Measurements from ENCODE around the gene RPRD2.
"Not testable (repeated sequence)": the region's sequence is repeated elsewhere in the genome, so short reads cannot be mapped to it uniquely, and the experiment has no call there.

RPRD2 gene

GRCh38 chr1:150363426-150364230, at the start of gene RPRD2:
Gene RPRD2, plus strand, starts transcription at chr1:150364147. Its CDS starts 568 bp downstream, at chr1:150364715.
- DNase-seq = peak; percentile 100

DNA sequence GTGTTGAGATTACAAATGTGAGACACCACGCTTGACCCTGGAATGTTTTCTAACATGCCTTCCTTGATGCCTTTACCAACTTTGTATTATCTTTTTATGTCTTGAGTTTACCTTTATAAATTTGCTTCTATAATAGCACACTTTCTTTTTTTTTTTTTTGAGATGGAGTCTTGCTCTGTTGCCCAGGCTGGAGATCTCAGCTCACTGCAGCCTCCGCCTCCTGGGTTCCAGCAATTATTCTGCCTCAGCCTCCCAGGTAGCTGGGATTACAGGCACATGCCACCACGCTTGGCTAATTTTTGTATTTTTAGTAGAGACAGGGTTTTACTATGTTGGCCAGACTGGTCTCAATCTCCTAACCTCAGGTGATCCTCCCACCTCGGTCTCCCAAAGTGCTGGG, 49.3 kb upstream of the RPRD2 start:
- not testable (repeated sequence) for DNase-seq

DNA sequence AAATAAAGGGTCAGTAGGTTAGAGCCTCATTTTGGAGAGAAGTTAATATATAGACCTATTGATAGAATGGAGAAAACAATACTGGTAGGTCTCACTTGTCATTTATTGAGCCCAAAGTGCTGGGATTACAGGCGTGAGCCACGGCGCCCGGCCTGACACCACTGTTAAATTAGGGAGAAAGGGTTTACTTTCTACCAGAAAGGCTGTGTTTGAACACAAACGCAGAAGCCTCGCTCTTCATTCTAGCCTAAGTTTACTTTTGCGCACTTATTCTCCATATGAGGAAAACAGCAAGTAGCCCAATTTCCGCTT, 43.3 kb upstream of the RPRD2 start:
- peak; percentile 48 for DNase-seq

DNA sequence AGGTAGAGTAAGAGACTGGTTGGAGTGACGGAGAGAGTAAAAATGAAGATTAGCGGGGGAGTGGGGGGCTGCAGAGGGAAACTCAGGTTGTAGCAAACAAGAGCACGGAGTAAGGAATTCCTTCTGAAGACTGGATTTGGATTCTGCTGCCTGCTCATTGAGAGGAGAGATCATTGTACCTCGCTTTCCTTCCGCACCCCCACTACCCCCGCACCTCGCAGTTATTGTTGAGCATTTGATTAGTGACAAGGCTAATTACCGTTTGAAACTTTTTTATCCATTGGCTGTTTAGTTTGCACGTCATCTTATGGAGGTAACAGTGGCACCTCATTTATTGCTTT, 42.2 kb upstream of the RPRD2 start:
- no peak for DNase-seq

DNA sequence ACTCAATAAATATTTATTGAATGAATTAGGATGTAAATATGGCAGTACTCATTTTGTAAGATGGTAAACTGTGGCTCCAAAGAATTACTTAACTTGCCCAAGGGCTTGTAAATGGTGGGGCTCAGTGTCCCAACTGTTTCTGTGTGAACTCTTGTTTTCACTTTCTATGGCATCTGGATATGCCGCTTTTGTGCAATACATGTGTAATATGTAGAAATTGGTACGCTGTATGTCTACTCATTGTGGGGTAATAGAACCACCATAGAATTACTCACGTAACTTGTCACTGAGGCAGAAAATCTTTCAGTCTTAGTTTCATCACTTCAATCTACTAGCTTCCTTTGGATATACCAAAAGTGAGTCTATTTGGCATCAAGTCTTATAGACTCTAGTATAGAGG, 41.6 kb upstream of the RPRD2 start:
- no peak for DNase-seq

DNA sequence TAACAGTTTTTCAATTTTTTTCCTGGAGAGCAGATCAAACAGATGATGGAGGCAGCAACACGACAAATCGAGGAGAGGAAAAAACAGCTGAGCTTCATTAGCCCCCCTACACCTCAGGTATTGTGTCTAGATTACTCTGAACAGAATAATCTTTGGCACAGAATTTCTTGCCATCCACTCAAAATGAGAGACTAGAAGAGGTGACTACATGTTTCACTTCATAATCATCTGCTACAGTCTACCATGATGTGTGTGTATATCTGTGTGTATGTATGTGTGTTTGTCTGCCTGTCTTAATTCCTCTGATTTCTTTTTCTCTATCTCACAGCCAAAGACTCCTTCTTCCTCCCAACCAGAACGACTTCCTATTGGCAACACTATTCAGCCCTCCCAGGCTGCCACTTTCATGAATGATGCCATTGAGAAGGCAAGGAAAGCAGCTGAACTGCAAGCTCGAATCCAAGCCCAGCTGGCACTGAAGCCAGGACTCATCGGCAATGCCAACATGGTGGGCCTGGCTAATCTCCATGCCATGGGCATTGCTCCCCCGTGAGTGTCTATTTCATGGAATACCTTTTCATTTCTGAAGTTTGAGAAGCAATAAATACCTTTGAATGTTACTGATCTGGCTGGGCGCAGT, 31.2 kb upstream of the RPRD2 start:
- DNase-seq = no peak

- no peak for DNase-seq
These were observed 17.6 kb upstream of the RPRD2 start for GRCh38 chr1:150346316-150346715.

GRCh38 chr1:150352866-150353265, 11.1 kb upstream of the RPRD2 start:
- DNase-seq = no peak

DNA sequence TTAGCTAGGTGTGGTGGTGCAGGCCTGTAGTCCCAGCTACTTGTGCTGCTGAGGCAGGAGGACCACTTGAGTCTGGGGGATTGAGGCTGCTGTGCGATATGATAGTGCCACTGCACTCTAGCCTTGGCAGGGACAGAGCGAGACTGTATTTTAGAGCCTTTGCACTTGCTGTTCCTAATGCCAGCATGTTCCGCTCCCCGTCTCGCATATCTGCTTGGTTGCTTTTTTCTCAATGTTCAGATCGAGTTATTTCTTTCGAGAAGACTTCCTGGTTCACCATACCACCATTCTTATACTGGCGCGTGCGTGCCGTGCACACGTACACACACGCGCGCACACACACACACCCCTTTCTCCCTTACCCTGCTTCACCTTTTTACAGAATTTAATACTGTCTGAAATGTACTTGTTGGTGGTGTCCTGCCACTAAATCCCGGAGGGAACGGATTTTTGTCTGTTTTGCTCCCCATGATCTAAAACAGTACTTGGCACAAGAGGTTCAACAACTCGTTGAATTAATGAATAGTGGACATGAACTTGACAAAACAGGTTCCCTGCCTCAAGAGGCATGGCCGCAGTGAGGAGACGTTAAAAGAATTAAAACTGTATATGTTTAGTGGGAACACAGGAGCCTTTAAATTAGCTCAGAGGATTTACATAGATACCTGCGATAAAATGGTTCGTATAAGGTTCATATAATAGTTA, 1.1 kb upstream of the RPRD2 start:
- peak; percentile 83 for DNase-seq

- DNase-seq = peak; percentile 91
These were observed 470 bp downstream of the RPRD2 start for GRCh38 chr1:150364231-150365003.

DNA sequence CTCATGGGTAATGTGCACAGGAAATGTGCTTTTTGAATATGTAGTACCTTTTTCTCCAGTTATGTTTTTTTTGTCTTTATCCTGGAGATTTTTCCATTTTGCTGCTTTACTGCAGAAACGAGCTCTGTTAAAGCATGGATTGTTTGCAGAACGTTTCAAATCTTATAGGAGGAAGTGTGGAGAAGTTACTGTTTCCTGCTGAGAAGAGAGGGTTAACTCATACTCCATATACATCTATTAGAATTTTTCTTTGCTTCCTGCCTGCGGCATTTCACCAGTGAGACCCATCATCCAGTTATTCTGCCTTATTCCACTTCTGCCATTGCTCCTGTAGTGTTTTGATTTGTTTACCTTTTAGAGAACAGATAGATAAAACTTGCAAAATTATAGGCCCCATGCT, 2.0 kb downstream of the RPRD2 start:
- DNase-seq = peak; percentile 42

DNA sequence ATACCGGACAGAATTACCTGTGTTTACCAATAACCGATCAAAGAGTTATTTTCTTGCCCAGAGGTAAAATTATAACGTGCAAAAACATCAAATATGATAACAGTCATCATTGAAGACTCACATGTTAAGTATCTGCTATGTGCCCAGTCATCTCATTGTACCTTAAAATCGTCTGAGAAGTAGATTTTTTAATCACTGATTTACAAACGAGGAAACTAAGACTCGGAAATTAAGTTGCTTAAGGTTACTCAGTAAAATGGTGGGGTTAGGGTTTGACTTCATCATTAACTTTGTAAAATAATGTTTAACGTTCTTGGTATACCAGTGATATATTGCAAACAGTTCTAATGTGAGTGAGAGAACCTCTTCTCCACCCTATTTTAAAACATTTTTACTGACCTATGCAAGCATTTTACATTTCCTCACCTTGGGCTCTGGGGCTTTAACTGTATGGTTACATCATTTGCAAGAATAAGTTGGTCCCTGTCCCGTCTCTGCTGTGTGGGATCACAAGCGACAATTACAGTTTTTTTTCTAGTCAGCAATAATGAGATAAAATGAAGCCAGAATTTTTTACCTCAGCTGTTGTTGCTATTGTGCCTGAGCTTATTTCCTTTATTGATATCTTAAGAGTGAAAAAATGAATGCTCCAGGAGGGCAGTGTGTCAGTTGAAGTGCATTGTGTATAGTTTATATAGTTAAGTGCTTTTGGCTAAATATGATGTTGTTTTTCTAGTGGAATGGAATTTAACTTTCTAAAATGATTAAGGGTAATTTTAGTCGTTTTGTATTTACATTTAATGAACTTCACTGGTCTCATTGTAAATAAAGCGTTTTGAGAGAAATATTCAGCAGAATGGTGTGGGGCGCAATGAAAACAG, 2.7 kb downstream of the RPRD2 start:
- DNase-seq = peak; percentile 23

DNA sequence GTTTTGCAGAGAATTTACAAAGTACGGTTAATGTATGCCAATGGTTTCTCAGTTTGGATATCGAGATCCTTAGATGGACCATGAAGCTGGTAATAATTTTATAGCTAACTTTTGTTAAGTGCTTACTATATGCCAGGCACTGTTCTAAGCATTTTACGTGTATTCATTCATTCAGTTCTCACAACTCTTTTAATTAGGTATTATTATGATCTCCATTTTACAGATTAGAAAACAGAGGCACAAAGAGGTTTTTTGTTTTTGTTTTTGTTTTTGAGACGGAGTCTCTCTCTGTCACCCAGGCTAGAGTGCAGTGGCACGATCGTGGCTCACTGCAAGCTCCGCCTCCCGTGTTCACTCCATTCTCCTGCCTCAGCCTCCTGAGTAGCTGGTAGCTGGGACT, 7.2 kb downstream of the RPRD2 start:
- DNase-seq = no peak

DNA sequence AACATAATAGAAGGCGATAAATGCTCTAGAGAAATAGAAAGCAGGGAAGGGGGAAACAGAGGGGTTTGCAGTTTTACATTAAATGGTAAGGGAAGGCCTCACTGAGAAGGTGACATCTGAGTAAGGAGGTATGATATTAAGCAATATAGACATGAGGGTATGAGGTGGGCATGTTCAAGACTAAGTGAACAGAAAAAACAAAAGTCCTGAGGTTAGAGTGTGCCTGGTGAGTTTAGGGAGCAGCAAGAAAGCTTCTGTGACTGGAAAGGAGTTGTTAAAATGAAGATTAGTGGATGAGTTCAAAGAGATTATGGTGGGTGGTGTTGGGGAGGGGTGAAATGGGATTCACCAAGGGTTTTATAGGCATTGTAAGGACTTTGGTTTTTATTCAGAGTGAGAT, 8.6 kb downstream of the RPRD2 start:
- no peak for DNase-seq

GRCh38 chr1:150376110-150376509, 12.2 kb downstream of the RPRD2 start:
- DNase-seq = no peak

GRCh38 chr1:150383631-150384324, 19.8 kb downstream of the RPRD2 start:
- no peak for DNase-seq

GRCh38 chr1:150385537-150386445, 21.8 kb downstream of the RPRD2 start:
- no peak for DNase-seq

DNA sequence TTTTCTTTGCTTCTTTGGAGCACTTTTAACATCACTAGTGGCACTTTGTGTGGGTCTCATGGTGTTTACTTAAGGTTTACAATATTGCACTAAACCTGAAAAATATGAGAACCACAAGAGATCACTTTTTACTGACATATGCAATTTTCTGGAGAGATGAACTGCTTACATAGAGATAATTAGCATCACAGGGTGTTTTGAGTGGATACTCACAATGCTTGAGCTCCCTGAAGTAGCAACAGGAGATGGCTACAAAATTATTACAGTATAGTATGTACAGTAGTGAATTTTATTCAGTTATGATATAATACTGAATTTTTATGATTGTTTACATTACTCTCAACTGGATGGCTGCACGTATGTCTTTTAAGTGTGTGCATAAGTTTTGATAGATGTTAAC, 22.6 kb downstream of the RPRD2 start:
- DNase-seq = peak; percentile 57

DNA sequence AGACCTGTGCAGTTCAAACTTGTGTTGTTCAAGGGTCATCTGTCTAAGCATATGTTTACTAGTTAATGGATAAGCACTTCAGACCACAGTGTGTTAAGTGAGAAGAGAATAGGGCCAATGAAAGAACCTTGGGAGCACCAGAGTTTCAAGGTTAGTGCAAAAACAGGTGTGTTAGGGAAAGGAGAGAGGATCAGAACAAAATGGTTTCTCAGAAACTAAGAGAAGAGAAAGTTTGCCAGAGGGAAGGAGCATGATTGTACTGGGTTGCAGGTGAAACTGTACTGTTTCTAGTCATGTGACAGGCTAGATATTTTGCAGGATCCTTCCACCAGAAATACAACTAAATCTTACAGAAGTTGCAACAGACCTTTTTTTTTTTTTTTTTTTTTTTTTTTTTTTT, 23.3 kb downstream of the RPRD2 start:
- DNase-seq = peak; percentile 69

- no peak for DNase-seq
These were observed 24.3 kb downstream of the RPRD2 start for GRCh38 chr1:150388241-150388640.

DNA sequence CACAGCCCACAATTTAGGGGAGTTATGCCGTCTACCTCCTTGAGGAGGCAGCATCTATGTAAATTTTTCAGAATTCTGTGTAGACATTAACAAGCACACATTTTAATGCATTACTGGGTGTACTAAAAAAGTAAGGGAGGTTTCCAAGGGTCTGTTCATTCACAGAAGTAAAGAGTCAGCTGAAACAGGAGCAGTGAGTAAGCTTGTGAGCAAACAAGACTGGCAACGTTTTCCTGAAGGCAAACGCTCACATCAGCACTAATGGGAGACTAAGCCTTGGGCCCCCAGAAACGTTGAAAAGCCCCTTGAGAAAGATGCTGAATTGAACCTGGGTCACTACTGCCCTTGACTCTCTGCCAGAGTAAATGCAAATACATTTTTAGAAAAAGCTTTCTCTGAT, 25.7 kb downstream of the RPRD2 start:
- peak; percentile 18 for DNase-seq
